NT2/D1 (cell line): ENCODE data around the gene CST9L.

Experiments
- SUZ12 ChIP-seq: IDR thresholded peaks from 2 replicates; pipeline ENCODE4 v1.6.1; 2011; ENCODE audit not compliant: insufficient read length, insufficient read depth; ENCODE audit errors: extremely low read depth
- YY1 ChIP-seq: IDR thresholded peaks from 2 replicates; pipeline ENCODE4 v1.6.1; 2011; ENCODE audit not compliant: insufficient read length, insufficient read depth
- ZNF274 ChIP-seq: IDR thresholded peaks from 2 replicates; pipeline ENCODE4 v1.6.1; 2011; ENCODE audit warnings: mild to moderate bottlenecking, low read depth, low read length

- TF ChIP-seq SUZ12 (no peak), YY1 (no peak), ZNF274 (no peak)
These were observed 27.7 kb upstream of the CST9L start for GRCh38 chr20:23595941-23596340.
